Panc1 (cell line): ENCODE data around the gene PPP1R16B. TPM values are rescaled to one million over a fixed set of nuclear protein-coding genes. Genes with fewer than 3 reads are reported as not detected.

Experiments
- ATAC-seq: fragments of 200-7000 bp; cut with Tn5 transposase; 2 replicates; pipeline ENCODE4 v1.9.1; 2020; ENCODE audit warnings: mild to moderate bottlenecking, moderate library complexity
- BruUV-seq: library from RNA; stranded (reverse); fragments of 400-500 nt; replicated peaks from 2 replicates; lab custom pipeline; 2021; lab: Mats Ljungman, UMichigan
- CTCF ChIA-PET: fragments of 300-600 bp; sonication (Branson Sonifier 250); formaldehyde crosslinking; loops from one replicate; lab custom pipeline; 2022; ENCODE audit warnings: antibody characterized with exemption; lab: Charles Lee
- POLR2A ChIA-PET: fragments of 300-600 bp; sonication (Branson Sonifier 250); formaldehyde crosslinking; loops from one replicate; lab custom pipeline; 2022; ENCODE audit warnings: antibody characterized with exemption; lab: Charles Lee
- DNase-seq: peaks from one replicate; pipeline ENCODE4 v3.0.0-alpha.2; 2010; ENCODE audit warnings: low read depth, low spot score
- H3K27ac ChIP-seq: 2 replicates; pipeline ENCODE4 v1.5.1; 2011; ENCODE audit warnings: mild to moderate bottlenecking, low read length, inconsistent platforms
- H3K27me3 ChIP-seq: fragments of 200-500 bp; sonication (Bioruptor generic); 2 replicates; pipeline ENCODE4 v1.6.0; 2014; ENCODE audit warnings: low read length, inconsistent platforms; ENCODE audit not compliant: control insufficient read depth, insufficient read depth
- H3K36me3 ChIP-seq: fragments of 200-500 bp; sonication (Bioruptor generic); 2 replicates; pipeline ENCODE4 v1.5.1; 2014; ENCODE audit warnings: inconsistent platforms, mild to moderate bottlenecking, low read length, moderate library complexity; ENCODE audit not compliant: control insufficient read depth, insufficient read depth
- H3K4me1 ChIP-seq: 2 replicates; pipeline ENCODE4 v1.5.1; 2011; ENCODE audit warnings: inconsistent platforms, mild to moderate bottlenecking, low read length, moderate library complexity; ENCODE audit not compliant: control insufficient read depth, insufficient read depth
- H3K4me3 ChIP-seq, 2 experiments: 2 replicates each; pipeline ENCODE4 v1.5.1; 2011 to 2012; ENCODE audit warnings: low read depth in 2 of 2, low read length in 2 of 2, mild to moderate bottlenecking in 2 of 2, inconsistent platforms in 1 of 2, moderate library complexity in 1 of 2
- H3K9me3 ChIP-seq: fragments of 200-500 bp; sonication (Bioruptor generic); 2 replicates; pipeline ENCODE4 v1.5.1; 2014; ENCODE audit warnings: low read depth, mild to moderate bottlenecking, inconsistent platforms, low read length, moderate library complexity; ENCODE audit not compliant: control insufficient read depth, insufficient read depth
- CTCF ChIP-seq: fragments of 450-650 bp; IDR thresholded peaks from 2 replicates; pipeline ENCODE4 v1.5.1; 2017; ENCODE audit warnings: mild to moderate bottlenecking
- POLR2AphosphoS5 ChIP-seq: IDR thresholded peaks from 2 replicates; pipeline ENCODE4 v1.6.1; 2012; ENCODE audit warnings: mild to moderate bottlenecking, low read depth, low read length, moderate library complexity
- REST ChIP-seq, 2 experiments: IDR thresholded peaks; 2 replicates each; pipeline ENCODE4 v1.6.1; 2011 to 2012; ENCODE audit warnings: low read depth in 2 of 2, control low read depth in 1 of 2, low read length in 1 of 2, mild to moderate bottlenecking in 1 of 2, moderate library complexity in 1 of 2; ENCODE audit not compliant: insufficient read depth in 1 of 2
- SIN3A ChIP-seq: IDR thresholded peaks from 2 replicates; pipeline ENCODE4 v1.6.1; 2012; ENCODE audit warnings: low read depth, mild to moderate bottlenecking, low read length, moderate library complexity, borderline replicate concordance; ENCODE audit not compliant: insufficient read depth
- TCF7L2 ChIP-seq: IDR thresholded peaks from 2 replicates; pipeline ENCODE4 v1.6.1; 2011; ENCODE audit warnings: mild to moderate bottlenecking, low read depth, low read length, inconsistent platforms
- in situ Hi-C: cut with HindIII; loops from 2 replicates; pipeline ENCODE4 v1.10.0; 2016; ENCODE audit warnings: low sequenced_read_pairs, low pct_unique_long_range_greater_than_20kb
- intact Hi-C: fragments of 100-400 bp; cut with micrococcal nuclease; formaldehyde crosslinking; loops from one replicate; pipeline ENCODE4 v1.10.0; 2022; ENCODE audit not compliant: unreplicated experiment
- total RNA-seq: library from RNA; stranded (reverse); gene quantifications from one replicate; pipeline ENCODE4 v1.2.1, GENCODE V29; 2021; ENCODE audit not compliant: unreplicated experiment

Gene PPP1R16B
- total RNA-seq, 1 experiment from 2014 or later, result 0.92 TPM

- ChIA-PET CTCF (no interaction called here), POLR2A (no interaction called here)
- Histone ChIP-seq H3K27me3 (no peaks in the 10 kb centered on the region), H3K9me3 (no peaks in the 10 kb centered on the region), H3K4me1 (no peaks in the 10 kb centered on the region), H3K27ac (no peak overlapping the region), H3K4me3 (no peak overlapping the region), H3K36me3 (no peaks in the 10 kb centered on the region)
- in situ Hi-C loops (no loop called here), intact Hi-C loops (no loop called here)
- ATAC-seq, result 0 out of 2 replicates have a peak, but pooled peaks have one; percentile 23
- no peak for DNase-seq
- no peak for TF ChIP-seq REST (IDR thresholded peaks at IDR 0.05; ENCODE audit: insufficient read depth in 1 of 2, low read depth in 2 of 2, low read length in 1 of 2)
- TF ChIP-seq CTCF, result no peak
- TF ChIP-seq POLR2AphosphoS5, result no peak
- TF ChIP-seq SIN3A, result no peak
- no peak for TF ChIP-seq TCF7L2
- BruUV-seq, result no TSS peak
Measured at GRCh38 chr20:38883981-38884733, 78.7 kb downstream of the PPP1R16B start.

- TF ChIP-seq SIN3A, result no peak
- no peak for TF ChIP-seq TCF7L2
- no peak for TF ChIP-seq REST (IDR thresholded peaks at IDR 0.05; ENCODE audit: insufficient read depth in 1 of 2, low read depth in 2 of 2, low read length in 1 of 2)
- TF ChIP-seq POLR2AphosphoS5, result no peak
- Histone ChIP-seq H3K9me3 (no peaks in the 10 kb centered on the region), H3K4me1 (no peaks in the 10 kb centered on the region), H3K36me3 (no peaks in the 10 kb centered on the region), H3K27ac (no peak overlapping the region), H3K4me3 (no peak overlapping the region), H3K27me3 (no peaks in the 10 kb centered on the region)
- in situ Hi-C loops, result no loop called here
- DNase-seq, result no peak
- no TSS peak for BruUV-seq
- ChIA-PET CTCF (no interaction called here), POLR2A (no interaction called here)
- ATAC-seq, result no peak
- intact Hi-C loops, result no loop called here
Measured at GRCh38 chr20:38885357-38885756, 79.9 kb downstream of the PPP1R16B start.
